ENCODE data around the gene FAM200B. TPM values are rescaled to one million over a fixed set of nuclear protein-coding genes. Genes with fewer than 3 reads are reported as not detected.

FAM200B gene
- total RNA-seq, 2 donors from 2014 or later: 27.3 to 32.2 TPM

DNA sequence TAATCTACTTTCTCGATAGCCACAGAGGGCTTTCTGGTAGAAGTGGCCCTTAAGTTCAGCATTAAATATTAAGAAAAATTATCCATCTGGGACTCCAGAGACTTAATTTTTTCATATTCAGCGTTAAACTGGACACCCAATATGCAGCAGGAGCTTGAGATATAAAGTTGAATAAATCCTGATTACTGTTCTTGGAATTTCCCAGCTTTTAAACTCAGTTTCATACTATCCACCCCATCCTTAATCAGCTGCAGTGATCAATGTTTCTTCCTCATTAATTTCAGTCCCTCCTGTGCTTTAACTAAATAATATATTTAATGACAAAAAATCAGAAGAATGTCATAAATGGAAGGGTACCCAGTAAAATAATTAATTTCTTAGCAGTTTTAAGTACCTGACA is 22.8 kb upstream of the FAM200B start:
- Histone ChIP-seq H3K27me3 (no peaks in the 10 kb centered on the region), H3K4me1 (peaks cover 4% of the 10 kb centered on the region), H3K9me3 (no peaks in the 10 kb centered on the region), H3K4me3 (no peak overlapping the region), H3K9ac (ENCODE audit: low read depth in 2 of 2, low read length in 2 of 2) (no peak overlapping the region), H3K27ac (no peak overlapping the region), H3K36me3 (no peaks in the 10 kb centered on the region)
- DNase-seq: no peak
- TF ChIP-seq, protein P1, sequence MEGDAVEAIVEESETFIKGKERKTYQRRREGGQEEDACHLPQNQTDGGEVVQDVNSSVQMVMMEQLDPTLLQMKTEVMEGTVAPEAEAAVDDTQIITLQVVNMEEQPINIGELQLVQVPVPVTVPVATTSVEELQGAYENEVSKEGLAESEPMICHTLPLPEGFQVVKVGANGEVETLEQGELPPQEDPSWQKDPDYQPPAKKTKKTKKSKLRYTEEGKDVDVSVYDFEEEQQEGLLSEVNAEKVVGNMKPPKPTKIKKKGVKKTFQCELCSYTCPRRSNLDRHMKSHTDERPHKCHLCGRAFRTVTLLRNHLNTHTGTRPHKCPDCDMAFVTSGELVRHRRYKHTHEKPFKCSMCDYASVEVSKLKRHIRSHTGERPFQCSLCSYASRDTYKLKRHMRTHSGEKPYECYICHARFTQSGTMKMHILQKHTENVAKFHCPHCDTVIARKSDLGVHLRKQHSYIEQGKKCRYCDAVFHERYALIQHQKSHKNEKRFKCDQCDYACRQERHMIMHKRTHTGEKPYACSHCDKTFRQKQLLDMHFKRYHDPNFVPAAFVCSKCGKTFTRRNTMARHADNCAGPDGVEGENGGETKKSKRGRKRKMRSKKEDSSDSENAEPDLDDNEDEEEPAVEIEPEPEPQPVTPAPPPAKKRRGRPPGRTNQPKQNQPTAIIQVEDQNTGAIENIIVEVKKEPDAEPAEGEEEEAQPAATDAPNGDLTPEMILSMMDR (IDR thresholded peaks at IDR 0.05): no peak
- intact Hi-C loops (cut with DNase I): no loop called here

DNA sequence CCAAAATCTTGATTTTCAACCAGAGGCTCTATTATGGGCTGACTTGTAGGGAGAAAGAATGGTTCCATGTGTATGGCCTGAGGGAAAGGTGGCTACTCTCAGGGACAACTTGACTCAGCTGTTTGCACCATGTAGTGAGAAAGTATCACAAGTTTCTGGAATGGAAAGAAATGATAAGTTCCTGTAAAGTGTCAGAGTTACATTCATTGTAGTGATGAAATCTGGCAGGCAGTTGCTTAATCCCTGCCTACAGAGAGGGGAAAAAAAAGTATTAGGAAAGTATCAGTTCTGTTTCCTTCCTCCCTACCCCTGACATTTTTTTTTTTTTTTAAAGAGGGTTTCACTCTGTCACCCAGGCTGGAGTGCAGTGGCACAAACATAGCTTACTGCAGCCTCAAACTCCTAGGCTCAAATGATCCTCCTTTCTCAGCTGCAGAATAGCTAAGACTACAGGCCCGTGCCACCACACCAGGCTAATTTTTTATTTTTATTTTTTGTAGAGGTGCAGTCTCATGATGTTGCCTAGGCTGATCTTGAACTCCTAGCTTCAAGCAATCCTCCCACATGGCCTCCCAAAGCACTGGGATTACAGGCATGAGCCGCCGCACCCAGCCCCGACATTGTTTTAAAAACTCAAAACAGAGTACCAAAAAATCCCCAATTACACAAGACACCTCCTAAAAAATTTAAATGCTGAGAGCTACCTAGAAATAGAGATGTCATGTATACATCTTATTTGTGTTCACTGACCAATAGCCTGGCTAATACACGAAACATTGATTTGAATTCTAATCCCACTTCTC is 21.7 kb upstream of the FAM200B start:
- Histone ChIP-seq H3K4me3 (no peak overlapping the region), H3K4me1 (peaks cover 4% of the 10 kb centered on the region), H3K9me3 (no peaks in the 10 kb centered on the region), H3K27me3 (no peaks in the 10 kb centered on the region), H3K27ac (no peak overlapping the region), H3K36me3 (no peaks in the 10 kb centered on the region), H3K9ac (ENCODE audit: low read depth in 2 of 2, low read length in 2 of 2) (no peak overlapping the region)
- TF ChIP-seq, protein P1 (IDR thresholded peaks at IDR 0.05): no peak
- no peak for DNase-seq
- intact Hi-C loops (cut with DNase I): no loop called here

DNA sequence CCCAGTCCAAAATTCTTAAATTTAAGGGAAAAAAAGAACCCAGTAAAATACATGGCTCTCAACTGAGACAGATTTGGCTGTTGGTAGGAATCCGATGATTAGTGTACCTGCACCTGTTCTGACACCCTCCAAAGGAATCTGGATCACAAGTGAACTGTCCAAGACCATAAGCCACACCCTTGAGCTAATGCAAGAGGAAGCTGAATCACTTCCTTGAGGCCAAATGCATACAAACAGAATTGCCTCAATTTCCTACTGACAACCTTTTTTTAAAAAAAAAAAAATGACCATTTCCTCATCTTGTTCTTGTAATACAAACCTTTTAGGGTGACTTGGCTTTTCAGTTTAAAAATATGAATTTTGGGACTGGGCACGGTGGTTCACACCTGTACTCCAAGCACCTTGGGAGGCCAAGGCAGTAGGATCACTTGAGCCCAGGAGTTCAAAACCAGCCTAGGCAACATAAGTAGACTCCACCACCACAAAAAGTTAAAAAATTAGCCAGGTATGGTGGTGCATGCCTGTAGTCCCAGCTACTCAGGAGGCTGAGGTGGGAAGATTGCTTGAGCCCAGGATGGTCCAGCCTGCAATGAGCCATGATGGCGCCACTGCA is 15.8 kb upstream of the FAM200B start:
- Histone ChIP-seq H3K4me3 (no peak overlapping the region), H3K27me3 (no peaks in the 10 kb centered on the region), H3K9me3 (no peaks in the 10 kb centered on the region), H3K4me1 (peaks cover 4% of the 10 kb centered on the region), H3K36me3 (no peaks in the 10 kb centered on the region), H3K9ac (ENCODE audit: low read depth in 2 of 2, low read length in 2 of 2) (no peak overlapping the region), H3K27ac (no peak overlapping the region)
- intact Hi-C loops (cut with DNase I): no loop called here
- peak; percentile 37 for DNase-seq
- TF ChIP-seq, protein P1 (IDR thresholded peaks at IDR 0.05): no peak

DNA sequence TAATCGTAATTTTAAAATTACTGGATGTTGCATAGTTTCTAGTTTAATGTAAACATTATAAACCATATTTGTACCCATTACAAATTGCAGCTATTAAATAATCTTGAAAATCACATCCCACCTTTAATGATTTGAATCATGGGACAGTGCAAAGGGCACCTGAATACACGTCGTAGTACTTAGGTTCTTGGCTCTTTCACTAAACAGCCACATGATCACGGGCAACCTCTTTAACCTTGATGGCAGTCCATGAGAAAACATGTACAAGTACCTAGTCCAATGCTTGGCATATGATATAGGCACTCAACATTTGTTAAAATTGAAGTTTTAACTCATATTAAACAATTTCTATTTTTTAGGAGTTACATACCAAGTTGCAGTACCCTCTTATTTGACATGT is 14.6 kb upstream of the FAM200B start:
- no peak overlapping the region for H3K9ac ChIP-seq (ENCODE audit: low read depth in 2 of 2, low read length in 2 of 2)
- no peak for DNase-seq
- no peaks in the 10 kb centered on the region for H3K27me3 ChIP-seq
- no peaks in the 10 kb centered on the region for H3K36me3 ChIP-seq
- no peaks in the 10 kb centered on the region for H3K9me3 ChIP-seq
- TF ChIP-seq, protein P1 (IDR thresholded peaks at IDR 0.05): no peak
- intact Hi-C loops (cut with DNase I): no loop called here
- peaks cover 4% of the 10 kb centered on the region for H3K4me1 ChIP-seq
- no peak overlapping the region for H3K27ac ChIP-seq
- no peak overlapping the region for H3K4me3 ChIP-seq

DNA sequence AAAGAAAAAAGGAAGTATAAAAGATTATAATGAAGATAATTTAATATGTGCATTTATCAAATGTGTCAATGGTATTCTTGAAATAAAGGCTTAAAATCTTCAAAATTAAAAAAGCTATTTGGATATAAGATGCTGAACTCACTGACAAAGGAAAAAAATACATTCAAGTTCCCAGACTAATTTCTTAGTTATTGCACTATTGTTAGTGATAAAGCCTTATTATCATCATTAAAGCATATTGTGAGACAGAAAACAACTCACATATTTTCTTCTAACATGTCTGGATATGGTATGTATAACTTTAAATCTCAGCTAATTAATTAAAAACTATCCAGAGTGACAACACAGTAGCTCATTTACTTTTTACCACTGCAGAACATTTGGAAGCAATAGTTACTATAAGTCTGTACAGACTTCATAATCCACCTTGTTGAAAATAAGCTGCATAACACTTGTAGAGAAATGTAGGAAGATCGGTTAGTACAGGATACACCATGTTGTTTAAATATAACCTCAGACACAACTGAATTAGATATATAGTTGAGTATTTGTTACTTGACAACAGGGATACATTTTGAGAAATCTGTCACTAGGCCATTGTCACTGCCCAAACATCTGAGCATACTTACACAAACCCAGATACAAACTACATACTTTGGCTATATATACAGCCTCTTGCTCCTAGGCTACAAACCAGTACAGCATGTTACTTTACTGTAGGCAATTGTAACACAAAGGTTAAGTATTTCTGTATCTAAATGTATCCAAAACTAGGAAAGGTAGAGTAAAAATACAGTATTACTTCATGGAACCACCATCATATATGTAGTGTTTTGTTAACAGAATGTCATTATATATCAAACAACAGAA is 12.8 kb upstream of the FAM200B start:
- H3K9me3 ChIP-seq: no peaks in the 10 kb centered on the region
- no peaks in the 10 kb centered on the region for H3K36me3 ChIP-seq
- intact Hi-C loops (cut with DNase I): no loop called here
- H3K27ac ChIP-seq: no peak overlapping the region
- TF ChIP-seq, protein P1 (IDR thresholded peaks at IDR 0.05): no peak
- H3K4me1 ChIP-seq: peaks cover 4% of the 10 kb centered on the region
- H3K9ac ChIP-seq (ENCODE audit: low read depth in 2 of 2, low read length in 2 of 2): no peak overlapping the region
- no peaks in the 10 kb centered on the region for H3K27me3 ChIP-seq
- no peak for DNase-seq
- no peak overlapping the region for H3K4me3 ChIP-seq

Data from colonic mucosa (tissue), 4 donors.